Neural cell (in vitro differentiated cells): Measurements from ENCODE around the gene NCS1. TPM values are rescaled to one million over a fixed set of nuclear protein-coding genes. Genes with fewer than 3 reads are reported as not detected.

Experiments used
- H2AFZ ChIP-seq: fragments of 200-600, 300-800 bp; sonication (generic), shearing (Covaris generic); 2 replicates; pipeline ENCODE4 v1.6.0; 2014; ENCODE audit warnings: low read depth, mild to moderate bottlenecking, antibody characterized with exemption, low read length, moderate library complexity
- H3F3A ChIP-seq: fragments of 200-600 bp; shearing (Covaris generic); 2 replicates; pipeline ENCODE4 v1.6.1; 2016; ENCODE audit warnings: mild to moderate bottlenecking, moderate library complexity, mixed read lengths, antibody characterized with exemption, low read length; ENCODE audit not compliant: insufficient read depth, poor library complexity, severe bottlenecking
- H3K27ac ChIP-seq: fragments of 200-600, 300-800 bp; sonication (generic), shearing (Covaris generic); 2 replicates; pipeline ENCODE4 v1.5.1; 2014; ENCODE audit warnings: mild to moderate bottlenecking, low read length, moderate library complexity
- H3K27me3 ChIP-seq: fragments of 300-800, 200-600 bp; sonication (generic), shearing (Covaris generic); 2 replicates; pipeline ENCODE4 v1.6.0; 2014; ENCODE audit warnings: mild to moderate bottlenecking, low read depth, low read length, moderate library complexity; ENCODE audit not compliant: insufficient read depth
- H3K36me3 ChIP-seq: fragments of 300-800, 200-600 bp; sonication (generic), shearing (Covaris generic); 2 replicates; pipeline ENCODE4 v1.5.1; 2014; ENCODE audit warnings: mild to moderate bottlenecking, antibody characterized with exemption, low read length, moderate library complexity; ENCODE audit not compliant: insufficient read depth
- H3K4me2 ChIP-seq: fragments of 300-800, 200-600 bp; sonication (generic), shearing (Covaris generic); 2 replicates; pipeline ENCODE4 v1.6.0; 2014; ENCODE audit warnings: mild to moderate bottlenecking, low read length
- H3K4me3 ChIP-seq: fragments of 300-800, 200-600 bp; sonication (generic), shearing (Covaris generic); 2 replicates; pipeline ENCODE4 v1.5.1; 2014; ENCODE audit warnings: mild to moderate bottlenecking, low read length, moderate library complexity
- H3K79me2 ChIP-seq: fragments of 200-600 bp; shearing (Covaris generic); replicated peaks from 2 replicates; pipeline ENCODE4 v1.6.0; 2014; ENCODE audit warnings: mild to moderate bottlenecking, low read length, moderate library complexity; ENCODE audit not compliant: insufficient read depth
- H3K9ac ChIP-seq: fragments of 300-800, 200-600 bp; sonication (generic), shearing (Covaris generic); 2 replicates; pipeline ENCODE4 v1.6.1; 2016; ENCODE audit warnings: mild to moderate bottlenecking, low read length, mixed read lengths
- H3K9me2 ChIP-seq: fragments of 200-600 bp; shearing (Covaris generic); 2 replicates; pipeline ENCODE4 v1.6.1; 2016; ENCODE audit warnings: mild to moderate bottlenecking, low read length, mixed read lengths; ENCODE audit not compliant: insufficient read depth
- H3K9me3 ChIP-seq: fragments of 200-600, 300-800 bp; sonication (generic), shearing (Covaris generic); 2 replicates; pipeline ENCODE4 v1.6.1; 2016; ENCODE audit warnings: mild to moderate bottlenecking, mixed run types, low read length, moderate library complexity, mixed read lengths
- H4K20me1 ChIP-seq: fragments of 200-600 bp; shearing (Covaris generic); 2 replicates; pipeline ENCODE4 v1.6.1; 2016; ENCODE audit warnings: mild to moderate bottlenecking, mixed run types; ENCODE audit not compliant: insufficient read depth
- CTCF ChIP-seq: fragments of 450-650 bp; IDR thresholded peaks from 2 replicates; pipeline ENCODE4 v1.5.1; 2014; ENCODE audit warnings: antibody characterized with exemption, mild to moderate bottlenecking, moderate library complexity; ENCODE audit not compliant: poor library complexity, severe bottlenecking
- EP300 ChIP-seq: fragments of 450-650 bp; conservative IDR thresholded peaks from 2 replicates; pipeline ENCODE4 v1.6.1; 2014; ENCODE audit warnings: antibody characterized with exemption, mild to moderate bottlenecking, moderate library complexity; ENCODE audit not compliant: poor library complexity, severe bottlenecking
- EZH2 ChIP-seq: fragments of 200-600, 300-800 bp; shearing (Covaris generic), sonication (generic); IDR thresholded peaks from 2 replicates; pipeline ENCODE4 v1.6.1; 2014; ENCODE audit warnings: antibody characterized with exemption, low read length, borderline replicate concordance, mild to moderate bottlenecking; ENCODE audit not compliant: insufficient read depth, poor library complexity, severe bottlenecking
- MXI1 ChIP-seq: fragments of 450-650 bp; conservative IDR thresholded peaks from 2 replicates; pipeline ENCODE4 v1.6.1; 2014; ENCODE audit warnings: antibody characterized with exemption, mild to moderate bottlenecking; ENCODE audit not compliant: poor library complexity, severe bottlenecking
- POLR2AphosphoS5 ChIP-seq: IDR thresholded peaks from 2 replicates; pipeline ENCODE4 v1.6.1; 2012
- RAD21 ChIP-seq: fragments of 450-650 bp; conservative IDR thresholded peaks from 2 replicates; pipeline ENCODE4 v1.6.1; 2014; ENCODE audit warnings: antibody characterized with exemption, mild to moderate bottlenecking, moderate library complexity
- SMC3 ChIP-seq: fragments of 450-650 bp; conservative IDR thresholded peaks from 2 replicates; pipeline ENCODE4 v1.6.1; 2014; ENCODE audit warnings: antibody characterized with exemption, mild to moderate bottlenecking, moderate library complexity; ENCODE audit not compliant: poor library complexity
- TAF1 ChIP-seq: IDR thresholded peaks from 2 replicates; pipeline ENCODE4 v1.6.1; 2012; ENCODE audit warnings: low read depth
- polyA plus RNA-seq: library from polyadenylated mRNA; depleted of rRNA; stranded (reverse); fragments of >200 nt; gene quantifications from 2 replicates; pipeline ENCODE4 v1.2.3, GENCODE V29; 2014
- TF ChIP-seq, protein P1 (sequence below): IDR thresholded peaks from 2 replicates; pipeline ENCODE4 v1.6.1; 2012; ENCODE audit warnings: borderline replicate concordance

Gene NCS1
- polyA plus RNA-seq, 1 donor from 2014 or later, result 73.3 TPM

DNA sequence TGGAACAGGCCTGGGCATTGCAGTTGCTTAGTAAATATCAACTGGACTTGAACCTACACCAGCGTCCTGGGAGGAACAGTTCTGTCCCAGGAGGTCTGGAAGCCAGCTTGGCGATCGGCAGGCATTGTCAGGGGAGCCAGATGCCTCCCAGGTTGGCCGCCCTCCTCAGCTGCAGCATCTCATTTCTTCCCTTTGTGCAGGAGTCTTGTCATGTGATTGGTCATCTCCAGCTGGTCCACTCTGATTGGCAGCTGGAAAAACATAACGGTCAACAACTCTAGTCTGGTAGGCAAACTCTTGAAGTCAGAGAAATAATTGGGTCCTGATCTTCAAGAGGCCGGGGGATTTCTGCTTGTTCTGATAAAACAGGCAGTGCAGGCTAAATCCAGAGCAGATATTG lies 29.6 kb upstream of the NCS1 start:
- no peaks in the 10 kb centered on the region for H3K79me2 ChIP-seq
- H3K27me3 ChIP-seq, result no peaks in the 10 kb centered on the region
- H3K4me3 ChIP-seq, result no peak overlapping the region
- H3K4me2 ChIP-seq, result no peak overlapping the region
- no peaks in the 10 kb centered on the region for H4K20me1 ChIP-seq
- no peaks in the 10 kb centered on the region for H3K36me3 ChIP-seq
- no peak overlapping the region for H3K27ac ChIP-seq
- H3F3A ChIP-seq, result no peaks in the 10 kb centered on the region
- no peaks in the 10 kb centered on the region for H3K9me2 ChIP-seq
- H3K9me3 ChIP-seq, result no peaks in the 10 kb centered on the region
- no peak overlapping the region for H2AFZ ChIP-seq
- H3K9ac ChIP-seq, result no peak overlapping the region
- TF ChIP-seq EP300 (no peak), EZH2 (no peak), CTCF (no peak), RAD21 (no peak), MXI1 (no peak), TAF1 (no peak), POLR2AphosphoS5 (no peak)

- Histone ChIP-seq H3K4me2 (no peak overlapping the region), H2AFZ (no peak overlapping the region), H3K9ac (no peak overlapping the region)
These were observed 28.8 kb upstream of the NCS1 start for GRCh38 chr9:130143279-130143893.

More at GRCh38 chr9:130143279-130143893, 28.8 kb upstream of the NCS1 start:
- no peaks in the 10 kb centered on the region for H3K9me3 ChIP-seq
- H3K27ac ChIP-seq, result no peak overlapping the region
- no peak overlapping the region for H3K4me3 ChIP-seq
- TF ChIP-seq, protein P1, sequence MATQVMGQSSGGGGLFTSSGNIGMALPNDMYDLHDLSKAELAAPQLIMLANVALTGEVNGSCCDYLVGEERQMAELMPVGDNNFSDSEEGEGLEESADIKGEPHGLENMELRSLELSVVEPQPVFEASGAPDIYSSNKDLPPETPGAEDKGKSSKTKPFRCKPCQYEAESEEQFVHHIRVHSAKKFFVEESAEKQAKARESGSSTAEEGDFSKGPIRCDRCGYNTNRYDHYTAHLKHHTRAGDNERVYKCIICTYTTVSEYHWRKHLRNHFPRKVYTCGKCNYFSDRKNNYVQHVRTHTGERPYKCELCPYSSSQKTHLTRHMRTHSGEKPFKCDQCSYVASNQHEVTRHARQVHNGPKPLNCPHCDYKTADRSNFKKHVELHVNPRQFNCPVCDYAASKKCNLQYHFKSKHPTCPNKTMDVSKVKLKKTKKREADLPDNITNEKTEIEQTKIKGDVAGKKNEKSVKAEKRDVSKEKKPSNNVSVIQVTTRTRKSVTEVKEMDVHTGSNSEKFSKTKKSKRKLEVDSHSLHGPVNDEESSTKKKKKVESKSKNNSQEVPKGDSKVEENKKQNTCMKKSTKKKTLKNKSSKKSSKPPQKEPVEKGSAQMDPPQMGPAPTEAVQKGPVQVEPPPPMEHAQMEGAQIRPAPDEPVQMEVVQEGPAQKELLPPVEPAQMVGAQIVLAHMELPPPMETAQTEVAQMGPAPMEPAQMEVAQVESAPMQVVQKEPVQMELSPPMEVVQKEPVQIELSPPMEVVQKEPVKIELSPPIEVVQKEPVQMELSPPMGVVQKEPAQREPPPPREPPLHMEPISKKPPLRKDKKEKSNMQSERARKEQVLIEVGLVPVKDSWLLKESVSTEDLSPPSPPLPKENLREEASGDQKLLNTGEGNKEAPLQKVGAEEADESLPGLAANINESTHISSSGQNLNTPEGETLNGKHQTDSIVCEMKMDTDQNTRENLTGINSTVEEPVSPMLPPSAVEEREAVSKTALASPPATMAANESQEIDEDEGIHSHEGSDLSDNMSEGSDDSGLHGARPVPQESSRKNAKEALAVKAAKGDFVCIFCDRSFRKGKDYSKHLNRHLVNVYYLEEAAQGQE, result no peak
- no peak for TF ChIP-seq CTCF
- no peak for TF ChIP-seq SMC3
- TF ChIP-seq TAF1, result no peak
- no peak for TF ChIP-seq POLR2AphosphoS5
- no peaks in the 10 kb centered on the region for H3K79me2 ChIP-seq
- H4K20me1 ChIP-seq, result no peaks in the 10 kb centered on the region
- no peaks in the 10 kb centered on the region for H3F3A ChIP-seq
- H3K9me2 ChIP-seq, result no peaks in the 10 kb centered on the region
- no peaks in the 10 kb centered on the region for H3K36me3 ChIP-seq
- no peaks in the 10 kb centered on the region for H3K27me3 ChIP-seq
